ENCODE measurements around the gene ARHGAP1.

GRCh38 chr11:46643531-46643930 lies 56.9 kb downstream of the ARHGAP1 start:
- no peak for TF ChIP-seq TEAD4 (IDR thresholded peaks at IDR 0.05)
- TF ChIP-seq EP300 (IDR thresholded peaks at IDR 0.05; ENCODE audit: borderline replicate concordance) = no peak
